ENCODE data around the gene NTMT1. TPM values are rescaled to one million over a fixed set of nuclear protein-coding genes. Genes with fewer than 3 reads are reported as not detected.

Gene NTMT1
- total and polyA plus RNA-seq, 12 donors: 54.0 to 123 (median 61.9) TPM

DNA sequence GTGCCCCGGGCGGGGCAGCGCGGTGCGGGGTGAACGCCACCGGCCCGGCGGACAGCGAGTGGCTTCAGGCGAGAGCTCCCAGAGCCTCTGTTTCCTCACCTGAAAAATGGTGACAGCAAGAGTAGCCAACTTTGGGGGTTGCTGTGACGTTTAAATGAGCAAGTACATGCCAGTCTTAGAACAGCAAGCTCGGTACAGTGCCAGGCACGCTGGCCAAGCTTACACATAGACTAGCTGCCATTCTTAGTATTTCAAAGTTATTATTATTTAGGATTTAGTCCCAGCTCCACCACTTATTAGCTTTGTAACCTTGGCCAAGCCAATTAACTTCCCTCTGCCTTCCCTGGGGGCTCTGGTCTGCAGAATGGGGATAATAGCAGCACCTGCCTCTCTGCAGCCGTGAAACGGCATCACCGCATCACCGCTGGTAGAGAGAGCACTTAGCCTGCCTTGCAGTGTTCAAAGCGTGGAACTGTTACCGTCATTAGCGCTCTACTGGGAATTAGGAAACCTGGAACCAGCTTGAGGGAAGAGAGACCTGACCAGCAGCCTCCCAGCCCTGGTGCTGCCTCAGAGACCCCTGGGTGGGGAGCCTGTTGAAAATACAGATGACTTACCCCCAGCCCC is 5.2 kb upstream of the NTMT1 start, which contains the start of gene C9orf50:
Gene C9orf50, minus strand, starts transcription at position 433 of the 627 bp plus-strand sequence. CDS start 527 bp downstream, outside the sequence.
- ATAC-seq (no peak), DNase-seq (no peak)
- no peaks in the 10 kb centered on the region for H3K36me3 ChIP-seq
- H3K27me3 ChIP-seq: peaks cover 0 to 33% (median 3%) of the 10 kb centered on the region in 7 donors
- H3K27ac ChIP-seq: peak within 1 kb of the TSS in 4 of 10 donors; percentile 14 to 58 (median 39)
- TF ChIP-seq, protein P1, sequence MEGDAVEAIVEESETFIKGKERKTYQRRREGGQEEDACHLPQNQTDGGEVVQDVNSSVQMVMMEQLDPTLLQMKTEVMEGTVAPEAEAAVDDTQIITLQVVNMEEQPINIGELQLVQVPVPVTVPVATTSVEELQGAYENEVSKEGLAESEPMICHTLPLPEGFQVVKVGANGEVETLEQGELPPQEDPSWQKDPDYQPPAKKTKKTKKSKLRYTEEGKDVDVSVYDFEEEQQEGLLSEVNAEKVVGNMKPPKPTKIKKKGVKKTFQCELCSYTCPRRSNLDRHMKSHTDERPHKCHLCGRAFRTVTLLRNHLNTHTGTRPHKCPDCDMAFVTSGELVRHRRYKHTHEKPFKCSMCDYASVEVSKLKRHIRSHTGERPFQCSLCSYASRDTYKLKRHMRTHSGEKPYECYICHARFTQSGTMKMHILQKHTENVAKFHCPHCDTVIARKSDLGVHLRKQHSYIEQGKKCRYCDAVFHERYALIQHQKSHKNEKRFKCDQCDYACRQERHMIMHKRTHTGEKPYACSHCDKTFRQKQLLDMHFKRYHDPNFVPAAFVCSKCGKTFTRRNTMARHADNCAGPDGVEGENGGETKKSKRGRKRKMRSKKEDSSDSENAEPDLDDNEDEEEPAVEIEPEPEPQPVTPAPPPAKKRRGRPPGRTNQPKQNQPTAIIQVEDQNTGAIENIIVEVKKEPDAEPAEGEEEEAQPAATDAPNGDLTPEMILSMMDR (IDR thresholded peaks at IDR 0.05): no peak
- no peaks in the 10 kb centered on the region for H3K9me3 ChIP-seq
- H3K4me3 ChIP-seq: peak within 1 kb of the TSS; percentile 20 to 71 (median 51)
- H3K4me1 ChIP-seq: peaks cover 6 to 33% (median 16%) of the 10 kb centered on the region in 9 donors
- intact Hi-C loops (cut with DNase I): no loop called here
- 21 to 22% methylated on average over 21 of the region's 21 CpGs for WGBS, 2 donors

DNA sequence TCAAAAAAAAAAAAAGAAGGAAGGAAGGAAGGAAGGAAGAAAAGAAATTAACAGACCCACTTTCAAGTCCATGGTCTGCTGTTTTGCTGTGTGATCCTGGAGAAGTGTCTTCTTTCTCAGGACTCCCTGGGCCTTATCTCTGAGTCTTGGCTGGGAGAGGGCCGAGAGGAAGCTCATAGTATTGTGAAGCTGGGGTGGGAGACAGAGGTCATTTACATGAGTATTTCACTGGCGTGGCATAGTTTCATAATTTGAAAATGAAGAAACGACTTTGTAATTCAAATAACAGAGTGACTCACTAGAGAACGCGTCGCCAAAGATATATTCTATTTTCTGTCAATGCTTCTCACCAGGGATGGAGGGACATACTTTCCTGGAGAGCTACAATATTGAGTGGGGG is 2.6 kb upstream of the NTMT1 start:
- no peak overlapping the region for H3K27ac ChIP-seq
- WGBS, 2 donors: 60 to 73% methylated on average over 6 of the region's 6 CpGs
- no peak overlapping the region for H3K4me3 ChIP-seq
- intact Hi-C loops (cut with DNase I): no loop called here
- peaks cover 0 to 33% (median 3%) of the 10 kb centered on the region in 7 donors for H3K27me3 ChIP-seq
- DNase-seq (no peak), ATAC-seq (no peak)
- H3K36me3 ChIP-seq: peaks cover 0 to 4% (median 0%) of the 10 kb centered on the region in 9 donors
- H3K4me1 ChIP-seq: peaks cover 18 to 50% (median 37%) of the 10 kb centered on the region in 9 donors
- no peaks in the 10 kb centered on the region for H3K9me3 ChIP-seq
- TF ChIP-seq, protein P1 (IDR thresholded peaks at IDR 0.05): no peak

DNA sequence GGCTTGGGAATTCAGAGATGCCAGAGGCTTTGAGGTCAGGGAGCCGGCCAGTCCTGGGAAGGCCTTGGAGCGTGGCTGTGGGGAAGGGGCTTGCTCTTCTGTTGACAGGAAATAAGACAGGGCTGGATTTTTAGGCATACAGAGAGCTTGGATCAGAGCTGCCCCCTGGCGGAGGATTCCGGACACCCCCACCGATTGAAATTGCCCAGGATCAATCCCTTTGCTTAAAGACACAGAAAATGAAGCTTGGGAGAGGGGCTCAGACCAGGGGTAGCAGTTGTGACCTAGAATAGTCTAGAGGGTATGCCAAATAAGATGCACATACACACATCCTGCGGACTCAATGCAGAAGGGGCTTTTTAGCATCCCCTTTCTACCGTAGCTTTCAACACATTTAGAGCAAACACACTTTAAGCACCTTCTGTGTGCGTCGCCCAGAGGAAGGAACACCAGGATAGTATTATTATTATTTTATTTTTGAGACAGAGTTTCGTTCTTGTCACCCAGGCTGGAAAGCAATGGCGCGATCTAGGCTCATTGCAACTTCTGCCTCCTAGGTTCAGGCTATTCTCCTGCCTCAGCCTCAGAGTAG is 1.7 kb upstream of the NTMT1 start:
- Histone ChIP-seq H3K9me3 (no peaks in the 10 kb centered on the region), H3K4me3 (no peak overlapping the region), H3K27me3 (peaks cover 0 to 28% (median 3%) of the 10 kb centered on the region in 7 donors), H3K36me3 (peaks cover 0 to 6% (median 0%) of the 10 kb centered on the region in 9 donors), H3K4me1 (peaks cover 18 to 59% (median 46%) of the 10 kb centered on the region in 9 donors), H3K27ac (peak overlapping the region in 1 of 10 donors; percentile 98)
- ATAC-seq (no peak), DNase-seq (peak in 1 of 2 donors; percentile 65)
- TF ChIP-seq, protein P1 (IDR thresholded peaks at IDR 0.05): peak; percentile 50 to 84 (median 71)
- 41 to 42% methylated on average over 12 of the region's 12 CpGs for WGBS, 2 donors
- intact Hi-C loops (cut with DNase I): no loop called here

DNA sequence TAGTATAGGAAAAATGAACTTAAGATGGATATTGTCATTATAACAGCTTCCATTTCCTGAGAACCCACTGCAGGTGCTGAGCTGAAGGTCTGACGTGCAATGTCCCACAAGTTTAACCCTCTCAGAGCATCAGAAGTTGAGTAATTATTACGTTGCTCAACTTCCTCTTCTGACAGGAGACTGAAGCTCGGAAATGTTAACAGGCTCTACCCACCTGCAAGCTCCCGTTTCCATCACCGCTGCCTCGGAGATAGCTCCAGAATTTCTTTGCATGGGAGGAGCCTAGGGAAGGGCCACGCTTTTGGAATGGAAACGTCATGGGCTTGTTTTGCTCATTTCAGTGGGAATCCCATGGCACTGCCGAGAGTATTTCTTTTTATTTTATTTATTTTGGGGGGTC is 1.0 kb upstream of the NTMT1 start:
- WGBS, 2 donors: 38 to 47% methylated on average over 9 of the region's 9 CpGs
- peak overlapping the region in 1 of 10 donors; percentile 86 for H3K4me3 ChIP-seq
- H3K9me3 ChIP-seq: no peaks in the 10 kb centered on the region
- intact Hi-C loops (cut with DNase I): loop anchor here in 2 of 10 donors (5.0 kb wide), 2 partner anchors 488 to 938 kb away; partner anchors contain the start of gene SET (in 1 of the 2)
- peaks cover 0 to 21% (median 3%) of the 10 kb centered on the region in 7 donors for H3K27me3 ChIP-seq
- H3K4me1 ChIP-seq: peaks cover 18 to 57% (median 47%) of the 10 kb centered on the region in 9 donors
- DNase-seq: no peak
- H3K27ac ChIP-seq: peak overlapping the region in 2 of 10 donors; percentile 94 to 98
- TF ChIP-seq, protein P1 (IDR thresholded peaks at IDR 0.05): no peak
- peaks cover 0 to 13% (median 0%) of the 10 kb centered on the region in 9 donors for H3K36me3 ChIP-seq
- no peak for ATAC-seq
